ENCODE data around the gene GNL1.
"Not testable (repeated sequence)": the region's sequence is repeated elsewhere in the genome, so short reads cannot be mapped to it uniquely, and the experiment has no call there.

GNL1 gene

GRCh38 chr6:30495060-30495459 lies 61.2 kb downstream of the GNL1 start:
- not testable (repeated sequence) for DNase-seq

DNA sequence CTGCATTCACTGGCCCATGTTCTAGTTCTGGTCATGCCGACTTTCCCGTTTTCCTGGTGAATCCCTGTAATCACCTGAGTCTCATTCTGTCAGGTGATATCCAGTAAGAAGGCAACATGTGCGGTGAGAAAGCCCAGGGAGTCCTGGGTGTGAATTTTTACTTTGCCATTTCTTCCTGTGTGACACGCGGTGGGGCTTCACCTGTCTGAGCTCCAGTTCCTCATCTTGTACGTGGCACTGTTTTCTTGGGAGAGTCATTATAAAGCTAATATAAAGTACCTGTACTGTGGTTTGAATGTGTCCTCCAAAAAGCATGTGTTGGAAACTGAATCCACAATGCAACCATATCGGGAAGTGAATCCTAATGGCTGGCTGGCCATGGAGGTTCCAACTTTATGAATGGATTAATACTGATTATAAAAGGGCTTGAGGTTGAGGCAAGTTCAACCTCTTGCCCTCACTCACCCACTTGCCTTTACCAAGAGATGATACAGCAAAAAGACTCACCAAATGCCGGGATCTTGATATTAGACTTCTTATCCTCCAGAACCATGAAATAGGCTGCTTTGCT lies 61.9 kb downstream of the GNL1 start:
- DNase-seq, result peak; percentile 28

GRCh38 chr6:30493643-30494250 lies 62.5 kb downstream of the GNL1 start:
- peak; percentile 34 for DNase-seq

DNA sequence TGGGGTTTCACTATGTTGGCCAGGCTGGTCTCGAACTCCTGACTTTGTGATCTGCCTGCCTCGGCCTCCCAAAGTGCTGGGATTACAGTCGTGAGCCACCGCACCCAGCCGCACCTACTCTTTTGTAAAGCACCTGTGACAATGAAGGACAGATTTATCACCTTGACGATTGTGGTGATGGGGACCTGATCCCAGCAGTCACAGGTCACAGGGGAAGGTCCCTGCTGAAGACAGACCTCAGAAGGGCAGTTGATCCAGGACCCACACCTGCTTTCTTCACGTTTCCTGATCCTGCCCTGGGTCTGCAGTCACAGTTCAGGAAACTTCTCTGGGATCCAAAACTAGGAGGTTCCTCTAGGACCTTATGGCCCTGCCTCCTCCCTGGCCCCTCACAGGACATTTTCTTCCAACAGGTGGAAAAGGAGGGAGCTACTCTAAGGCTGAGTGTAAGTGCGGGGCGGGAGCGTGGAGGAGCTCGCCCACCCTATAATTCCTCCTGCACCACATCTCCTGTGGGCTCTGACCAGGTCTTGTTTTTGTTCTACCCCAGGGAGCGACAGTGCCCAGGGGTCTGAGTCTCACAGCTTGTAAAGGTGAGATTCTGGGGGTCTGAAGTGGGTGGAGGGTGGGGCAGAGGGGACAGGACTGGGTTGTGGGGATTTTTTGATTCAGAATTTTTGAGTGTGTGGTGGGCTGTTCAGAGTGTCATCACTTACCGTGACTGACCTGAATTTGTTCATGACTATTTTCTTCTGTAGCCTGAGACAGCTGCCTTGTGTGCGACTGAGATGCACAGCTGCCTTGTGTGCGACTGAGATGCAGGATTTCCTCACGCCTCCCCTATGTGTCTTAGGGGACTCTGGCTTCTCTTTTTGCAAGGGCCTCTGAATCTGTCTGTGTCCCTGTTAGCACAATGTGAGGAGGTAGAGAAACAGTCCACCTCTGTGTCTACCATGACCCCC lies 64.0 kb downstream of the GNL1 start:
- peak; percentile 14 for DNase-seq
